ENCODE data around the gene PDCD2L.
"Not testable (repeated sequence)": the region's sequence is repeated elsewhere in the genome, so short reads cannot be mapped to it uniquely, and the experiment has no call there.

PDCD2L gene

GRCh38 chr19:34364830-34365462 lies 39.3 kb upstream of the PDCD2L start, which contains the start of gene GPI:
Gene GPI, plus strand, starts transcription at chr19:34365196. Its CDS starts 71 bp downstream, at chr19:34365267.
- in situ Hi-C loops (cut with HindIII; ENCODE audit: low pct_ligation_motif_present, low sequenced_read_pairs): no loop called here
- peak within 1 kb of the TSS; percentile 24 for H3K27ac ChIP-seq
- H3K36me3 ChIP-seq (replicated peaks): peaks cover 33% of the 10 kb centered on the region
- peak within 1 kb of the TSS; percentile 79 for H3K4me3 ChIP-seq (ENCODE audit: low read depth, low read length)
- no peak for DNase-seq
- TF ChIP-seq CTCF (IDR thresholded peaks at IDR 0.05; ENCODE audit: low read depth, low read length, missing control alignments): no peak
- H3K27me3 ChIP-seq (replicated peaks): no peaks in the 10 kb centered on the region

- Histone ChIP-seq H3K27me3 (replicated peaks) (no peaks in the 10 kb centered on the region), H3K4me3 (ENCODE audit: low read depth, low read length) (peak overlapping the region; percentile 79), H3K36me3 (replicated peaks) (peaks cover 36% of the 10 kb centered on the region), H3K27ac (peak overlapping the region; percentile 24)
- DNase-seq: no peak
- TF ChIP-seq CTCF (IDR thresholded peaks at IDR 0.05; ENCODE audit: low read depth, low read length, missing control alignments): no peak
- in situ Hi-C loops (cut with HindIII; ENCODE audit: low pct_ligation_motif_present, low sequenced_read_pairs): no loop called here
These were observed 38.5 kb upstream of the PDCD2L start for GRCh38 chr19:34365463-34366401.

GRCh38 chr19:34366738-34367623 lies 37.2 kb upstream of the PDCD2L start:
- peaks cover 43% of the 10 kb centered on the region for H3K36me3 ChIP-seq (replicated peaks)
- no peak for TF ChIP-seq CTCF (IDR thresholded peaks at IDR 0.05; ENCODE audit: low read depth, low read length, missing control alignments)
- in situ Hi-C loops (cut with HindIII; ENCODE audit: low pct_ligation_motif_present, low sequenced_read_pairs): no loop called here
- peak; percentile 12 for DNase-seq
- no peak overlapping the region for H3K27ac ChIP-seq
- H3K4me3 ChIP-seq (ENCODE audit: low read depth, low read length): peak overlapping the region; percentile 9
- H3K27me3 ChIP-seq (replicated peaks): no peaks in the 10 kb centered on the region

- H3K4me3 ChIP-seq (ENCODE audit: low read depth, low read length): no peak overlapping the region
- H3K27ac ChIP-seq: no peak overlapping the region
- no peak for DNase-seq
- in situ Hi-C loops (cut with HindIII; ENCODE audit: low pct_ligation_motif_present, low sequenced_read_pairs): no loop called here
- peaks cover 43% of the 10 kb centered on the region for H3K36me3 ChIP-seq (replicated peaks)
- H3K27me3 ChIP-seq (replicated peaks): no peaks in the 10 kb centered on the region
- TF ChIP-seq CTCF (IDR thresholded peaks at IDR 0.05; ENCODE audit: low read depth, low read length, missing control alignments): no peak
These were observed 36.6 kb upstream of the PDCD2L start for GRCh38 chr19:34367624-34367957.

GRCh38 chr19:34368338-34368737 lies 35.9 kb upstream of the PDCD2L start:
- H3K36me3 ChIP-seq (replicated peaks): peaks cover 43% of the 10 kb centered on the region
- TF ChIP-seq CTCF (IDR thresholded peaks at IDR 0.05; ENCODE audit: low read depth, low read length, missing control alignments): no peak
- in situ Hi-C loops (cut with HindIII; ENCODE audit: low pct_ligation_motif_present, low sequenced_read_pairs): no loop called here
- no peak for DNase-seq
- H3K27ac ChIP-seq: no peak overlapping the region
- no peaks in the 10 kb centered on the region for H3K27me3 ChIP-seq (replicated peaks)
- H3K4me3 ChIP-seq (ENCODE audit: low read depth, low read length): no peak overlapping the region

- in situ Hi-C loops (cut with HindIII; ENCODE audit: low pct_ligation_motif_present, low sequenced_read_pairs); H3K27me3 ChIP-seq (replicated peaks); DNase-seq; H3K4me3 ChIP-seq (ENCODE audit: low read depth, low read length); H3K27ac ChIP-seq: not testable (repeated sequence)
- peaks cover 44% of the 10 kb centered on the region for H3K36me3 ChIP-seq (replicated peaks)
These were observed 35.0 kb upstream of the PDCD2L start for GRCh38 chr19:34369166-34369565.

All from brain microvascular endothelial cell (primary cell).